Measurements from ENCODE around the gene FILIP1L. TPM values are rescaled to one million over a fixed set of nuclear protein-coding genes. Genes with fewer than 3 reads are reported as not detected.

Gene FILIP1L
- total RNA-seq, 2 experiments from 2014 or later, result not detected

DNA sequence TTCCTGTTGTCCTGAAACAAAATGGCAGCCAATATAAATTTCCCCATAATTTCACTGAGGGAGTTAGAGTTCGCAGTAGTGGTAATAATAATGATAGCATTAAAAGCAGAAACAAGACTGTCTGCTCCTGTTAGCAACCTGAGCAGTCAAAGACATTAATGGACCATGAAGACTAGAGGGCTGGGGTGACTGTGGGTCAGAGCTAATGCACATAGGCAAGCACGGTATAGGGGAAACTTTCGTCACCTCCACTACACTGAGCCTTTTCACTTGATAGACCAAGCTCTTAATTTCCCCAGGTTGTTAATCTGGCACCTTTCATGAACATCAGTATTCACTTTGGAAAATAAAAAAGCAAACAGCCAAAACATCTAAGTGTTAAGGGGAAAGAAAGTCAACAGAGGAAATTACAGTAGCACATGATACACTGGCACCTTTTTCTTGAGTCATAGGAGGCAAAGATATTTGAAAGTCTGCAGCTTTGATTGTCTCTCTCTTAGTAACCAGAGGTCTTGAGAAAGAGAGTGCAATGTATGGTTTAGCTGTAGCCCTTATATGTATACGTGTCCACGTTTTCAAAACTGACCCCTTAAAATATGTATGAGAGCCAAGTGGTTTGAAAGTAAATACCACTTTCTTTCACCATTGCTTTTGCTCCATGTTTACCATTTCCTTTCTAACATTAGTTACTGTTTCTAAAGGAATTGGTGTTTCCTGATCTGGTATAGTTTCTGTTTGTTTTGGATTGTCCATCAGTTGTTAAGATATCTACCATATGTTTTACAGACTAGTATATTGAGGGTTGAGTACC is 104.8 kb downstream of the FILIP1L start:
- no TSS peak for BruUV-seq (replicated peaks)
- Histone ChIP-seq H3K9me2 (ENCODE audit: insufficient read depth, low read length) (no peaks in the 10 kb centered on the region), H3K4me2 (ENCODE audit: low read length) (no peak overlapping the region), H3K36me3 (ENCODE audit: insufficient read depth, low read length) (no peaks in the 10 kb centered on the region), H3K27ac (ENCODE audit: low read depth, low read length, poor library complexity, severe bottlenecking) (no peak overlapping the region), H3K4me3 (ENCODE audit: low read depth, low read length, poor library complexity, severe bottlenecking) (no peak overlapping the region), H3K4me1 (ENCODE audit: insufficient read depth, low read length, poor library complexity, severe bottlenecking) (no peaks in the 10 kb centered on the region), H3K79me2 (ENCODE audit: insufficient read depth, low read depth, low read length) (no peaks in the 10 kb centered on the region), H4K20me1 (ENCODE audit: insufficient read depth, low read length) (no peaks in the 10 kb centered on the region), H2AFZ (ENCODE audit: low read length) (no peak overlapping the region), H3K9me3 (ENCODE audit: low read length) (no peaks in the 10 kb centered on the region)
- no peak for DNase-seq (ENCODE audit: low spot score)
- ChIA-PET CTCF (ENCODE audit: unreplicated experiment) (no interaction called here), POLR2A (interaction anchor here (0.7 kb wide), 1 partner anchor 20 kb away, joined by 5 read pairs; no protein-coding TSS in a partner anchor)
- intact Hi-C loops (cut with micrococcal nuclease; ENCODE audit: unreplicated experiment), result loop anchor here (10.0 kb wide), 1 partner anchor 735 kb away; no protein-coding TSS in a partner anchor
- TF ChIP-seq, protein P1, sequence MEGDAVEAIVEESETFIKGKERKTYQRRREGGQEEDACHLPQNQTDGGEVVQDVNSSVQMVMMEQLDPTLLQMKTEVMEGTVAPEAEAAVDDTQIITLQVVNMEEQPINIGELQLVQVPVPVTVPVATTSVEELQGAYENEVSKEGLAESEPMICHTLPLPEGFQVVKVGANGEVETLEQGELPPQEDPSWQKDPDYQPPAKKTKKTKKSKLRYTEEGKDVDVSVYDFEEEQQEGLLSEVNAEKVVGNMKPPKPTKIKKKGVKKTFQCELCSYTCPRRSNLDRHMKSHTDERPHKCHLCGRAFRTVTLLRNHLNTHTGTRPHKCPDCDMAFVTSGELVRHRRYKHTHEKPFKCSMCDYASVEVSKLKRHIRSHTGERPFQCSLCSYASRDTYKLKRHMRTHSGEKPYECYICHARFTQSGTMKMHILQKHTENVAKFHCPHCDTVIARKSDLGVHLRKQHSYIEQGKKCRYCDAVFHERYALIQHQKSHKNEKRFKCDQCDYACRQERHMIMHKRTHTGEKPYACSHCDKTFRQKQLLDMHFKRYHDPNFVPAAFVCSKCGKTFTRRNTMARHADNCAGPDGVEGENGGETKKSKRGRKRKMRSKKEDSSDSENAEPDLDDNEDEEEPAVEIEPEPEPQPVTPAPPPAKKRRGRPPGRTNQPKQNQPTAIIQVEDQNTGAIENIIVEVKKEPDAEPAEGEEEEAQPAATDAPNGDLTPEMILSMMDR (conservative IDR thresholded peaks at IDR 0.05; ENCODE audit: low read length), result no peak
- TF ChIP-seq EZH2phosphoT487 (IDR thresholded peaks at IDR 0.05; ENCODE audit: borderline replicate concordance, low read depth, low read length), result no peak

DNA sequence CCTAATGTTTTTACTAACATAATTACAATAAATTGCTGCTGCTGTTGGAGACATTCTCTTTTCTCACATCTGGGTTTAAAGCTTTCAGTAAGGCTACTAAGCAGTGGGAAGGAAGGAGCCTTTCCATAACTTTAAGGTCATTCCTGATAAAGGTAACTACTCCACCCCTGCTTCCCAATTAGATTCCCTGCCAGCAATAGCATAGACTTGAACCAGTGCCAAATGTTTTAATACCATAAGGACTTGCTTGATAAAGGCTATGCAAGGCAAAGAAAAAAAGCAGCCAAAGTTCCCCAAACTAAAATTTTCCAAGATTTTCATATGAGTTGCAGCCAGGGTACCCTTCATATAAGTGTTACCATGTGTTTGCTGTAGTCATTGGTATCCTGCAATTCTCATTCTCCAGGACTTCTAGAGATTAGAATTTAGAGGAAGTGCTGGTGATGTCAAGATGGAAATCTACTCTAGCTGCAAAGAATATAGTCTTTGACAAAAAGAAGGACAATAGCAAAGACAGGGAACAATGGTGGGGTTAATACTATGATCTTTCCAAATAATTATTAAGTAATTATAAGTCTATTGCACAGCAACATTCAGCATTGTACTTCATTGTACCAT is 106.1 kb downstream of the FILIP1L start:
- CTCF ChIA-PET (ENCODE audit: unreplicated experiment), result no interaction called here
- intact Hi-C loops (cut with micrococcal nuclease; ENCODE audit: unreplicated experiment), result no loop called here

More for the DNA sequence above, 106.1 kb downstream of the FILIP1L start:
- POLR2A ChIA-PET, result no interaction called here
- Histone ChIP-seq H3K27ac (ENCODE audit: low read depth, low read length, poor library complexity, severe bottlenecking) (no peak overlapping the region), H3K36me3 (ENCODE audit: insufficient read depth, low read length) (no peaks in the 10 kb centered on the region), H3K9me3 (ENCODE audit: low read length) (no peaks in the 10 kb centered on the region), H2AFZ (ENCODE audit: low read length) (no peak overlapping the region), H3K4me3 (ENCODE audit: low read depth, low read length, poor library complexity, severe bottlenecking) (no peak overlapping the region), H3K9me2 (ENCODE audit: insufficient read depth, low read length) (no peaks in the 10 kb centered on the region), H3K4me1 (ENCODE audit: insufficient read depth, low read length, poor library complexity, severe bottlenecking) (no peaks in the 10 kb centered on the region), H4K20me1 (ENCODE audit: insufficient read depth, low read length) (no peaks in the 10 kb centered on the region), H3K4me2 (ENCODE audit: low read length) (no peak overlapping the region), H3K79me2 (ENCODE audit: insufficient read depth, low read depth, low read length) (no peaks in the 10 kb centered on the region)
- no peak for DNase-seq (ENCODE audit: low spot score)
- BruUV-seq (replicated peaks), result no TSS peak
- TF ChIP-seq, protein P1 (conservative IDR thresholded peaks at IDR 0.05; ENCODE audit: low read length), result no peak
- TF ChIP-seq EZH2phosphoT487 (IDR thresholded peaks at IDR 0.05; ENCODE audit: borderline replicate concordance, low read depth, low read length), result no peak
